LoVo (cell line): ENCODE measurements around the gene FRAS1.
"Not testable (repeated sequence)": the region's sequence is repeated elsewhere in the genome, so short reads cannot be mapped to it uniquely, and the experiment has no call there.

Source experiments
- DNase-seq: peaks from one replicate; pipeline ENCODE4 v3.0.0-alpha.2; 2016; ENCODE audit warnings: low spot score

The FRAS1 gene

DNA sequence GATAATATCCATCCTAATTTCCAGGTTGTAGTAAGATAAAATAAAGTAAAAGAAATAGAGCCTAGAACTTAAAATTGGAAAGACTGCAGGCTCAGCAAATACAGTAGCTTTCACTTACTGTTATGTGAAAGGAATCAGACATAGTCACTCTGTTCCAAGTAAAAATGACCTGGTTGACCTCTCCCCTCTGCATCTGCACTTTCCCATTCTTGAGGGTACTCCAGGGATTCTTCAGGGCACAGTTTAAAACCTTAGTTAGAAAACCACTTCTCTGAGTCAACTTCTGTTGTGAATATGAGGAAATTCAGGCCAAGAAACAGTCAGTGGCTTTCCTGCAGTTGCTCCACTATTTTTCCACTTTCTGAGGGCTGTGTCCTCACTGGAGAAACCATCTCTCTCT lies 42.9 kb downstream of the FRAS1 start:
- no peak for DNase-seq

GRCh38 chr4:78119698-78120097 lies 62.6 kb downstream of the FRAS1 start:
- no peak for DNase-seq

- no peak for DNase-seq
Observed at GRCh38 chr4:78120144-78120880, 63.2 kb downstream of the FRAS1 start.

DNA sequence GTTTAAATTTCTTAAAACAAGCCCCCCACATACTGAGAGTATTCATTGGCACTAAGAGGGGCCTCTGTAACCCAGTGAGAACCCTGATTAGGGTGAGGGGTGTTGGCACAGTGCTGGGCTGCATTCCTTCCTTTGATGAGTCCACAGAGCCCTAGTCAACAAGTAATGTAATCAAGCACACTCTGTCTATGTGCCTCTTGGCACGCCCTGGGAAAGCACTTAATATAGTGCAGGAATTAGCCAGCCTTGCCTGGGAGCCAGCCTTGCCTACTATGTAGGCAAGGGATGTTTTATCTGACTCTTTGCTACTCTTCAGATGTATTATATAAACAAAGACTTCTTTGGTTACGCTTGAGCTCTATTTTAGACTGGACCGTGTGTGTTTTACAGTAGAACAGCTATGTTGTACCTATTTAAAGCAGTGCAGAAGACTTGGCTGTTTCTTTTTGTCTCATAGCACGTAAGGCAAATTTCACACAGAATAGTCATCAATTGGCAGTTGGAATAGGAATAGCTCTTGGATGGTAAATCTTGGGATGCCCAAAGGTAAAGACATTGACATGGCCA lies 64.3 kb downstream of the FRAS1 start:
- DNase-seq, result no peak

DNA sequence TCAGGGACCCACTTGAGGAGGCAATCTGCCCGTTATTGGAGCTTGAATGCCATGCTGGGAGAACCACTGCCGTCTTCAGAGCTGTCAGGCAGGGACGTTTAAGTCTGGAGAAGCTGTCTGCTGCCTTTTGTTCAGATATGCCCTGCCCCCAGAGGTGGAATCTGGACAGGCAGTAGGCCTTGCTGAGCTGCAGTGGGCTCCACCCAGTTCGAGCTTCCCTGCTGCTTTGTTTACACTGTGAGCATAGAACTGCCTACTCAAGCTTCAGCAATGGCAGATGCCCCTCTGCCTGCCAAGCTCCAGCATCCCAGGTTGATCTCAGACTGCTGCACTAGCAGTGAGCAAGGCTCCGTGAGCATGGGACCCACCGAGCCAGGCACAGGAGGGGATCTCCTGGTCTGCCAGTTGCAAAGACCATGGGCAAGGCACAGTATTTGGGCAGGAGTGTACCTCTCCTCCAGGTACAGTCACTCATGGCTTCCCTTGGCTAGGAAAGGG lies 68.8 kb downstream of the FRAS1 start:
- DNase-seq, result not testable (repeated sequence)

DNA sequence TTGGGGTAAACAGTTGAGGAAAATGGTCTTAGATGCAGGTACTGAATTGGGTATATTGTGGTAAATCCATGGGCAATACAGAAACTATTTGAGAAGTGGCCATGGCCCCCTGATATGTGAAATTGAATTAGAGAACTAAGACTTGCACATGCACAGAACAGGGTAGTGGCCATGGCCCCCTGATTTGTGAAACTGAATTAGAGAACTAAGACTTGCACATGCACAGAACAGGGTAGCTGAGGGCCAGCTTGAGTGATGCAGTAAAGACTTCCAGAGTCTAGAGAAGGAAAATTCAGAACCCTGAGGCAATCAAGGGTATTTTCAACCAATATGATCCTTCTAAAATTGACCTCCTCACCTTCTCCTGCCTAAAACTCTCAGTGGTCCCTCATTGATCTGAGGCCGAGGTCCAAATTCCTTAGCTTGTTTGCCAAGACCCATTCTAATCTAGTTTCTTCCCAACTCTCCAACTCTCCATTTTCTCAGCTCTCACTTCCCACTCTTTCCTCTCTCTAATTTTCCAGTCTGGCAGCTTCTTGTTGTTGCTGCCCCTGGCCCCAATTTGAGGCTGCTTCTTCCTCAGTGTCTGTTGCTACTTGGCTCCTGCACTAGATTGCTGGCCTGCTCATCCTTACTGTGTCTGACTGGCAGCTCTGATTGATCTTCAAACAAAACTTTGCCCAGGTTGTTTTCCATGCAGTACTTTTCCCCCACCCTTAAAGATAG lies 72.4 kb downstream of the FRAS1 start:
- DNase-seq, result no peak

- DNase-seq, result no peak
Observed at GRCh38 chr4:78131403-78131802, 74.3 kb downstream of the FRAS1 start.

GRCh38 chr4:78136109-78137081 lies 79.3 kb downstream of the FRAS1 start:
- no peak for DNase-seq

GRCh38 chr4:78137532-78137931 lies 80.4 kb downstream of the FRAS1 start:
- no peak for DNase-seq

DNA sequence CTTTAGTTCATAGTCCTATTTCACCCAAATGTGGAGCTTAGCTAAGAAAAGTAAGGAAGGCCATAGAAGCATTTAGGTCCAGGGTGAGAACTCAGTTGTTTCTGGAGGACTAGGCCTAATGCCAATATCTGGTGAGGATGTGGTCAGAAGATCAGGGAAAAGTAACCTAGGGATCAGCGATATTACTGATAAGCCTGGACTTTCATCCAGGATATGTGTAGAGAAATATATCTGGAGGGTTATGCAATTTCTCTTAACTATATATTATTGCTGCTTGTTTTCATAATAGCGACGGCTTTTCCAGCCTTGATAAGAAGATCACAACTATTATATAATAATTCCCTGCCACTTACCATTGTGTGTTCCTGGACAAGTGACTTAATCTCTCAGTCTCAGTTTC lies 81.1 kb downstream of the FRAS1 start:
- no peak for DNase-seq

DNA sequence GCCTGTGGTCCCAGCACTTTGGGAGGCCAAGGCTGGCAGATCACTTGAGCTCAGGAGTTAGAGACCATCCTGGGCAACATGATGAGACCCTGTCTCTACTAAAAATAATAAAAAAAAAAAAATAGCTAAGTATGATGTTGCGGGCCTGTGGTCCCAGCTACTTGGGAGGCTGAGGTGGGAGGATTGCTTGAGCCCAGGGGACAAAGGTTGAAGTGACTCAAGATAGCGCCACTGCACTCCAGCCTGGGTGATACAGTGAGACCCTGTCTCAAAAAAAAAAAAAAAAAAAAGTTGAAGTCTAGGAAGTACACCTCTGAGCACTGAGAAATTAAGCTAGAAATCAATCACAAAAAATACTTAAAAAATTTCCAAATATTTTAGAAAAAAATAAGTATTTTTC lies 86.5 kb downstream of the FRAS1 start:
- no peak for DNase-seq

DNA sequence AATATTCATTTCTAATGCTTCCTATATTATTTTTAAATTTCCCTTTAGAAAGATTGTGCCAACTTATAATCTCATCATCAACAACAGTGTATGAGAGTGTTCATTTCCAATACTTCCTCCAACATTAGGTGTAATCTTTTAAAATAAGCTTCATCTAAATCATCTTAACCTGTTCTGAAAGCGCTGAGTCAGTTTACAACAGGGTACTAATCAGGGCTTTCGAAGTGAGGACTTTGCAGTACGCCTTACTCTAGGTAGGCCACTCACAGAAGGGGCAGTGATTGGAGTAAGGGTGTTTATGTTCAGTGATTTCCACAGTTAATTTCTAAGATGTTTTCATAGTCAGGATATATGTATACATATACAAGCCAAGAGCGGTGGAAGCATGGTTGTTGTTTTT lies 87.9 kb downstream of the FRAS1 start:
- no peak for DNase-seq

GRCh38 chr4:78145622-78146021 lies 88.5 kb downstream of the FRAS1 start:
- DNase-seq, result no peak

GRCh38 chr4:78149751-78150542 lies 92.8 kb downstream of the FRAS1 start:
- no peak for DNase-seq

GRCh38 chr4:78150543-78150864 lies 93.4 kb downstream of the FRAS1 start:
- DNase-seq, result no peak

DNA sequence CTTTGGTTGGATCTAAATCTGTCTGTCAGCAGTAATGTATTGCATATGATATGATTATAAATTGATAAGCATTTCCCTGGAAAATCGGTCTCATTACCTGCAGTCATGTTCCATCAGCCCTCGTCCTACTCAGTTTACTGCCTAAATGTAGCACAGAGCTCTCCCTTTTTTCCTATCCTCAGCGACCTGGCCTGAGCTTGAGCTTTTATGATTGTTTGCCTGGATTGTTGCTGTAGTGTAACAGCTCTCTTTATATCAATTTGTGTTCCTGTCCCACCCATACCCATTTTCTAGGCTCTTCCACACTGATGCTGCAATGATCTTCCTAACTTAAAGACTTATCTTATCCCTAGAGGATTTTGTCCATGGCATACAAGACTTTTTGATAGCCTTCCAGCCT lies 95.7 kb downstream of the FRAS1 start:
- DNase-seq, result no peak

DNA sequence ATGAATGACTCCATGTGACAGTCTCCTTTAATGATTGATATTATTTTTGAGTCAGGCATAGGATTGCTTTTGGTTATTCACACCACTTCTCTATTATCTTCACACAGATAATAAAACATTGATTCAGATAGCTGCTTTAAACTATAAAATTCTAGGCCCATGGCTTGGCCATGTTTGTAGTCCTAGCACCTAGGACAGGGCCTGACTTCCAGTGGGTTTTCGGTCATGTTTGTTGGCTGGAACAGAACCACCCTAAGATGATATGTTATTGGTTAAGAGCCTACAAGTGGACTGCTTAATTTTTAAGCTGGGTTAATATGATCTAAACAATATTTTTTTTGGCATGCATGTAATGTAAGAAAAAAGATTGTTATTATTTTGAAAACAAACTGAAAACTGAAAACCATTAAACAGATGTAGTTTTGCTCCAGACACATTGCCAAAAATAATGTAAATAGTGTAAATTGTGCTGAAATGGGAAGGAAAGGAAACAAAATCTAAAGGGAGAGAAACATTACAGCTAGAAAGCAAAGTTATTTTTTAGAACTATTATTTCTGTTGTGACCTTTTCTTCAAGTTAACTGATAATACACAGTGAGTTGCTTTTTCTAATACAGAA lies 98.0 kb downstream of the FRAS1 start:
- no peak for DNase-seq

- no peak for DNase-seq
Observed at GRCh38 chr4:78155616-78156105, 98.5 kb downstream of the FRAS1 start.

- DNase-seq, result no peak
Observed at GRCh38 chr4:78156520-78156919, 99.4 kb downstream of the FRAS1 start.

DNA sequence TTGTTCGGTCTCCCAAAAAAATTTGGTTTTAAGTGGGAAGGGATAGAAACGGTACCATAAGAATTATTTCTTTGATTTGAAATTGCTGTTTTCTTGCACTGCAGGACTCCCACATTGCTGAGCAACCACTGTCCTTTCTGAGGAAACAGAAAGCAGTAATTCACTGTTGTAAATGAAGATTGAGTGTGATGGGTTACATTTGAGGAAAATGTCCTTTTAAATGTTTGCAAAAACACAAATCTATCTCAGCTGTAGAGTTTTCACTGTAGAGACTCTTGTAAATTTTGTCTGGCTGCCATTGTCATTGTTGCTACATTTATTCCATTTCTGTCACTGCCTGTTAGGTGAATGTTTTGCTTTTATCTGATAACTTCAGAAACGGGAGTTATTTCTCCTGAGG lies 105.2 kb downstream of the FRAS1 start:
- DNase-seq, result no peak

- DNase-seq, result no peak
Observed at GRCh38 chr4:78162821-78163220, 105.7 kb downstream of the FRAS1 start.
